ENCODE results near the gene BCL6. TPM values are rescaled to one million over a fixed set of nuclear protein-coding genes. Genes with fewer than 3 reads are reported as not detected.

Gene BCL6
- total and polyA plus RNA-seq, 9 donors = 46.3 to 91.1 (median 54.7) TPM

DNA sequence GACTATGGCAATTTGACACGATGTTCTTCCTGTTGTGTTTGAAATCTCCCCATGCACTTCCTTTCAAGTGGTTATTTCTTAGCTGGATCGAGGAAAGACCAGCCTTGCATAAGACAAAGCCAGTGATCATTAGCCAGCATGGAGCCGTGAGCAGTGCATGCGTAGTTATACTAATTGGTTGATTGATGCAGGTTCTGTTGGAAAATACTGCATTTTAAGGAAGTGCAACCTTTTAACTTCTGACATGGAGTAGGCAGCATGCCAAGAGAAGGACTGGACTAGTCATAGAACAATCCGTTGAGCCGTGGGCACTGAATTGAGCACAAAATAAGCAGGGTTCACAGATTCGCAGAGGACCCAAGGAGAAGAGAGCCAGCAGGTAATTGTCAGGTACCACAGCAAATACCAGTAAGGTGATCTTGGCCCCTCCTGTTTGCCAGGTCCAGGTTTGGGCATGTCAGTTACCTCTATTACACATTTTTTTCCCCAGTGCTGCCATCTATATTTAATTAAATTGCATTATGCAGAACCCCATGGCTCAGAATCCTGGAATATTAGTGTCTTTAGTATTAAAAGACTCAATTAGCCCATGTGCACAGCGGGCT, 29.0 kb upstream of the BCL6 start:
- DNase-seq = no peak
- TF ChIP-seq POLR2A (IDR thresholded peaks at IDR 0.05) (no peak), CTCF (IDR thresholded peaks at IDR 0.05) (no peak), EP300 (IDR thresholded peaks at IDR 0.05) (no peak)
- Histone ChIP-seq H3K27ac (no peak overlapping the region), H3K27me3 (no peaks in the 10 kb centered on the region), H3K4me1 (ENCODE audit: insufficient read depth) (no peaks in the 10 kb centered on the region), H3K36me3 (no peaks in the 10 kb centered on the region), H3K9me3 (no peaks in the 10 kb centered on the region), H3K4me3 (no peak overlapping the region)
- WGBS, 3 donors = 84 to 86% (median 86%) methylated on average over 8 of the region's 8 CpGs
- intact Hi-C loops (cut with DNase I) = no loop called here

DNA sequence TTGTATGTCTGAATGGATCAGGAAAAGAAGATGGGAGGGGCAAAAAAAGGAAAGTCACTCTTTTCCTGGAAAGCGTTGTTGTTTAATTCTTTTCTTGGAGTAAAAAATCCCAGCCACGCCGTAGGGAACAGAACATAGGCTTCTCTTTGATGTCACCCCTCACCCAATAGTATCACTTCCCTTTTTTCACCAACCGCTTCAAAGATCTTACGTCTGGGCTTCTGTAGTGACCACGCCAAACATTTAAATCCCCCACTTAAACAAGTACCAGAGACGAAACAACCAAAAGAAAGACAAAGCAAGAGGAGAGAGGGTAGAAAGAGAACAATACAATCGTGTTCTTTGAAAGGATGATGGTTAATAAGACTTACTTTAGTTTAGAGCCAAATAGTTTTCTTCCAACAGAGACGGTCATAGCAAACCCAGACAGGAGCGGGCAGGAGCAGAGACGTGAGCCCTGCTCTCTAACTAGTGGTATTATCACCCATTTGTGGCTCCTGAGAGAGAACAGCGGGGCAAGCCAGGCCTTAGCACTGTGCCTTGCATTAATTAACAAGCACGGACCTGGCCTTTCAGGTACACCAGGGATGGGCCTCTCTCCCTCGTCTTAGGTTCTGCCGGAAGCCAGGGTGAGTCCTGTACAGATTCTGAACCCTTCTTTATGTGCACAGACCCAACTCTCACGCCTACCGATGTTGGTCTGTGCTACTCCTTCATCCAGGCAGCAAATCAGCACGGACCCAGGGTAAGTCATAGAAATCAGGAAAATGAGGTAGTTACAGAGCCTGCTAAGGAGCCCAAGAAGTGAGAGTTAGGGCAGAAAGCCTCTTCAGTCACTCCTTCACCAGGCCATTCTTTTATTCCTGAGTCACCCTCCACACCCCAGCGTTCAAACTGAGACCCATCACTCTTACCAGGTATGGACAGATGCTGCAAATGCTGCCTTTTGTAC, 28.2 kb upstream of the BCL6 start:
- H3K4me3 ChIP-seq = no peak overlapping the region
- intact Hi-C loops (cut with DNase I) = no loop called here
- no peaks in the 10 kb centered on the region for H3K9me3 ChIP-seq
- 90 to 93% (median 90%) methylated on average over 19 of the region's 19 CpGs for WGBS, 3 donors
- no peaks in the 10 kb centered on the region for H3K4me1 ChIP-seq (ENCODE audit: insufficient read depth)
- no peaks in the 10 kb centered on the region for H3K27me3 ChIP-seq
- H3K27ac ChIP-seq = no peak overlapping the region
- DNase-seq = no peak
- TF ChIP-seq EP300 (IDR thresholded peaks at IDR 0.05) = no peak
- TF ChIP-seq CTCF (IDR thresholded peaks at IDR 0.05) = no peak
- no peak for TF ChIP-seq POLR2A (IDR thresholded peaks at IDR 0.05)
- no peaks in the 10 kb centered on the region for H3K36me3 ChIP-seq

GRCh38 chr3:187770224-187770623, 25.0 kb upstream of the BCL6 start:
- Histone ChIP-seq H3K4me1 (ENCODE audit: insufficient read depth) (no peaks in the 10 kb centered on the region), H3K9me3 (no peaks in the 10 kb centered on the region), H3K4me3 (no peak overlapping the region), H3K27me3 (no peaks in the 10 kb centered on the region), H3K27ac (no peak overlapping the region), H3K36me3 (no peaks in the 10 kb centered on the region)
- DNase-seq = no peak
- WGBS, 3 donors = 79 to 100% (median 91%) methylated on average over 1 of the region's 1 CpG
- no peak for TF ChIP-seq EP300 (IDR thresholded peaks at IDR 0.05)
- TF ChIP-seq POLR2A (IDR thresholded peaks at IDR 0.05) = no peak
- no peak for TF ChIP-seq CTCF (IDR thresholded peaks at IDR 0.05)
- intact Hi-C loops (cut with DNase I) = no loop called here

DNA sequence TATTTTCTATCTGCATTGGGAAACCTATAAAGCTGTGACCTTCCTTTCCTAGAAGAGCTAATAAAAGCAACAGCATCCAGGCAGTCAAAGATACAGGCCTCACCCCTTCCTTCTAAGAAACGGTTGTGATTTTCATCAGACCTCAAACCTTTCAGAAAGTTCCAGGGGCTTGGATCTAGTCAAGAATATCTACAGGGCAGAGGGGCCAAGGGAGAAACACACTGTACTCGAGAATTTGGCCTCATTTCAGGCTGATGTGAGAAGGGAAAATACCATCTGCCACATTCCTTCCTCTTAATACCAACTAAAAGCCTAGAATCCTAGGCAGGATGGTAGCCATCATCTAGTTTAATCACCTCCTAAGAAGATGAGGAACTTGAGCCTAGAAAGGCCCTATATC, 24.5 kb upstream of the BCL6 start:
- Histone ChIP-seq H3K9me3 (no peaks in the 10 kb centered on the region), H3K27ac (no peak overlapping the region), H3K27me3 (no peaks in the 10 kb centered on the region), H3K4me3 (no peak overlapping the region), H3K4me1 (ENCODE audit: insufficient read depth) (no peaks in the 10 kb centered on the region), H3K36me3 (no peaks in the 10 kb centered on the region)
- intact Hi-C loops (cut with DNase I) = no loop called here
- WGBS, 3 donors = 2 to 12% (median 7%) methylated on average over 2 of the region's 2 CpGs
- no peak for TF ChIP-seq CTCF (IDR thresholded peaks at IDR 0.05)
- TF ChIP-seq POLR2A (IDR thresholded peaks at IDR 0.05) = no peak
- TF ChIP-seq EP300 (IDR thresholded peaks at IDR 0.05) = no peak
- no peak for DNase-seq

All from ovary (tissue), 9 donors.